Measurements from ENCODE around the gene PPFIA4. TPM values are rescaled to one million over a fixed set of nuclear protein-coding genes. Genes with fewer than 3 reads are reported as not detected.

The PPFIA4 gene
- total and polyA plus RNA-seq, 11 donors: 11.2 to 50.3 (median 35.5) TPM

GRCh38 chr1:203089001-203089650, 62.8 kb downstream of the PPFIA4 start:
- Histone ChIP-seq H3K27ac (no peak overlapping the region), H3K4me3 (no peak overlapping the region), H3K9me3 (peaks cover 0 to 4% (median 0%) of the 10 kb centered on the region in 12 donors), H3K4me1 (peaks cover 0 to 5% (median 0%) of the 10 kb centered on the region in 12 donors), H3K27me3 (peaks cover 0 to 3% (median 0%) of the 10 kb centered on the region in 9 donors), H3K36me3 (no peaks in the 10 kb centered on the region)
- TF ChIP-seq, protein P1, sequence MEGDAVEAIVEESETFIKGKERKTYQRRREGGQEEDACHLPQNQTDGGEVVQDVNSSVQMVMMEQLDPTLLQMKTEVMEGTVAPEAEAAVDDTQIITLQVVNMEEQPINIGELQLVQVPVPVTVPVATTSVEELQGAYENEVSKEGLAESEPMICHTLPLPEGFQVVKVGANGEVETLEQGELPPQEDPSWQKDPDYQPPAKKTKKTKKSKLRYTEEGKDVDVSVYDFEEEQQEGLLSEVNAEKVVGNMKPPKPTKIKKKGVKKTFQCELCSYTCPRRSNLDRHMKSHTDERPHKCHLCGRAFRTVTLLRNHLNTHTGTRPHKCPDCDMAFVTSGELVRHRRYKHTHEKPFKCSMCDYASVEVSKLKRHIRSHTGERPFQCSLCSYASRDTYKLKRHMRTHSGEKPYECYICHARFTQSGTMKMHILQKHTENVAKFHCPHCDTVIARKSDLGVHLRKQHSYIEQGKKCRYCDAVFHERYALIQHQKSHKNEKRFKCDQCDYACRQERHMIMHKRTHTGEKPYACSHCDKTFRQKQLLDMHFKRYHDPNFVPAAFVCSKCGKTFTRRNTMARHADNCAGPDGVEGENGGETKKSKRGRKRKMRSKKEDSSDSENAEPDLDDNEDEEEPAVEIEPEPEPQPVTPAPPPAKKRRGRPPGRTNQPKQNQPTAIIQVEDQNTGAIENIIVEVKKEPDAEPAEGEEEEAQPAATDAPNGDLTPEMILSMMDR (IDR thresholded peaks at IDR 0.05): no peak
- TF ChIP-seq POLR2A (IDR thresholded peaks at IDR 0.05): no peak
- intact Hi-C loops (cut with DNase I): loop anchor here in 1 of 10 donors (1.0 kb wide), 1 partner anchor 12 kb away; no protein-coding TSS in a partner anchor
- WGBS, 4 donors: 90 to 95% (median 90%) methylated on average over 7 of the region's 7 CpGs
- no peak for ATAC-seq
- no peak for DNase-seq

- WGBS, 4 donors: 73 to 93% (median 85%) methylated on average over 7 of the region's 7 CpGs
- Histone ChIP-seq H3K27ac (no peak overlapping the region), H3K4me3 (no peak overlapping the region), H3K36me3 (no peaks in the 10 kb centered on the region), H3K9me3 (peaks cover 0 to 9% (median 2%) of the 10 kb centered on the region in 12 donors), H3K27me3 (peaks cover 0 to 3% (median 0%) of the 10 kb centered on the region in 9 donors), H3K4me1 (peaks cover 0 to 3% (median 0%) of the 10 kb centered on the region in 12 donors)
- no peak for TF ChIP-seq POLR2A (IDR thresholded peaks at IDR 0.05)
- TF ChIP-seq, protein P1 (IDR thresholded peaks at IDR 0.05): no peak
- no peak for ATAC-seq
- intact Hi-C loops (cut with DNase I): loop anchor here in 1 of 10 donors (1.0 kb wide), 1 partner anchor 12 kb away; no protein-coding TSS in a partner anchor
- no peak for DNase-seq
These were observed 63.4 kb downstream of the PPFIA4 start for GRCh38 chr1:203089651-203090045.

DNA sequence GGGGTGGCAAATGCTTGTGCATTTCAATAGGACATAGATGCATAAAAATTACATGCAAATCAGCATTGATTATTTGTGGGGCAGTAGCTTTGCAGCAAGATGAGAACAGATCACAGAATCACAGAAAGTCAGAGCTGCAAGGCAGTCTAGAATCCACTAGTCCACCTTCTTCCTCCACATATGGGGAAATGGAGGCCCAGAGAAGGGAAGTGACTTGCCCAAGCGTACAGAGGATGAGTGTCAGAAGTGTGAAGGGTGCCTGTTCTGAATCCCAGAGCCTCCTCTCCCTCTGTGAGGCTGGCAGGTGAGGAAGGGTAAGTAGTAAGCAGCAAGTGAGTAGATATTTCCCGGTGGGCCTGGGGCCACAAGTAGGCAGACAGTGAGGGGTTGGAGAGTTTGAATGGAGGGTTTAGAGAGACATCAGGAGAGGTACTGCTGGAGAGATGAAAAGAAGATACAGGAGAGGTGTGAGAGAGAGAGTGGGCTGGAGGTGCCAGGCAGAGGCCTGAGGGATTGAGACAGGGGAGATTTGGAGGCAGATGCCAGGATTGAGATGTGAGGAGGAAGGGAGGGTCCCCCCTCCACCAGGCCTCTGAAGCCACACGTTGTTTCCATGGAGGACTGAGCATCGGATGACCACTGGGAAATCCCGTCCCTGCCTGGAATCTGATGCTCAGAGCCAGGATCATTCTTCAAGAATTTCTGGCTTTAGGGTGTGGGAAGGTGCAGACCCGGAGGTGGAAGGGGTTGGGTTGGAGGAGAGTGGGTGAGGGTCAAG, 64.3 kb downstream of the PPFIA4 start:
- no peak overlapping the region for H3K4me3 ChIP-seq
- no peaks in the 10 kb centered on the region for H3K36me3 ChIP-seq
- TF ChIP-seq, protein P1 (IDR thresholded peaks at IDR 0.05): no peak
- no peak for TF ChIP-seq POLR2A (IDR thresholded peaks at IDR 0.05)
- peaks cover 0 to 3% (median 0%) of the 10 kb centered on the region in 9 donors for H3K27me3 ChIP-seq
- peaks cover 0 to 19% (median 11%) of the 10 kb centered on the region in 12 donors for H3K9me3 ChIP-seq
- no peak overlapping the region for H3K27ac ChIP-seq
- 71 to 83% (median 76%) methylated on average over 6 of the region's 6 CpGs for WGBS, 4 donors
- no peak for ATAC-seq
- no peak for DNase-seq
- intact Hi-C loops (cut with DNase I): no loop called here
- H3K4me1 ChIP-seq: peaks cover 0 to 3% (median 0%) of the 10 kb centered on the region in 12 donors

GRCh38 chr1:203091199-203091477, 64.8 kb downstream of the PPFIA4 start:
- DNase-seq: no peak
- no peak for TF ChIP-seq POLR2A (IDR thresholded peaks at IDR 0.05)
- TF ChIP-seq, protein P1 (IDR thresholded peaks at IDR 0.05): no peak
- Histone ChIP-seq H3K9me3 (peaks cover 0 to 22% (median 15%) of the 10 kb centered on the region in 12 donors), H3K4me3 (no peak overlapping the region), H3K27me3 (peaks cover 0 to 3% (median 0%) of the 10 kb centered on the region in 9 donors), H3K36me3 (no peaks in the 10 kb centered on the region), H3K27ac (no peak overlapping the region), H3K4me1 (peaks cover 0 to 3% (median 0%) of the 10 kb centered on the region in 12 donors)
- intact Hi-C loops (cut with DNase I): no loop called here
- 68 to 94% (median 89%) methylated on average over 4 of the region's 4 CpGs for WGBS, 4 donors
- ATAC-seq: no peak
